Measurements from ENCODE around the gene ZNF804A. TPM values are rescaled to one million over a fixed set of nuclear protein-coding genes. Genes with fewer than 3 reads are reported as not detected.
A peak's percentile ranks its signal among the peaks of the same experiment; 100 is the strongest.

Gene ZNF804A
- total and polyA plus RNA-seq, 8 donors = 0.05 to 0.25 (median 0.11) TPM; not detected in 4

- H3K36me3 ChIP-seq = no peaks in the 10 kb centered on the region
- DNase-seq = peak in 2 of 6 donors; percentile 14 to 20
- H3K9me3 ChIP-seq = no peaks in the 10 kb centered on the region
- TF ChIP-seq CTCF (IDR thresholded peaks at IDR 0.05) = no peak
- H3K4me3 ChIP-seq = no peak overlapping the region
- H3K27me3 ChIP-seq = no peaks in the 10 kb centered on the region
- H3K4me1 ChIP-seq = no peaks in the 10 kb centered on the region
- ATAC-seq = no peak
- intact Hi-C loops (cut with DNase I) = no loop called here
- no peak overlapping the region for H3K27ac ChIP-seq
- FAIRE-seq = no peak
Measured at GRCh38 chr2:184834699-184835397, 236.5 kb downstream of the ZNF804A start.

- DNase-seq = no peak
- H3K36me3 ChIP-seq = no peaks in the 10 kb centered on the region
- intact Hi-C loops (cut with DNase I) = no loop called here
- H3K27ac ChIP-seq = no peak overlapping the region
- H3K27me3 ChIP-seq = no peaks in the 10 kb centered on the region
- no peak for ATAC-seq
- no peaks in the 10 kb centered on the region for H3K4me1 ChIP-seq
- TF ChIP-seq CTCF (IDR thresholded peaks at IDR 0.05) = no peak
- no peaks in the 10 kb centered on the region for H3K9me3 ChIP-seq
- FAIRE-seq = no peak
- H3K4me3 ChIP-seq = no peak overlapping the region
Measured at GRCh38 chr2:184835398-184835715, 237.0 kb downstream of the ZNF804A start.

GRCh38 chr2:184847331-184847730, 249.0 kb downstream of the ZNF804A start:
- FAIRE-seq = no peak
- Histone ChIP-seq H3K4me1 (no peaks in the 10 kb centered on the region), H3K4me3 (no peak overlapping the region), H3K27me3 (no peaks in the 10 kb centered on the region), H3K36me3 (no peaks in the 10 kb centered on the region), H3K9me3 (no peaks in the 10 kb centered on the region), H3K27ac (no peak overlapping the region)
- intact Hi-C loops (cut with DNase I) = no loop called here
- DNase-seq = no peak
- ATAC-seq = no peak
- no peak for TF ChIP-seq CTCF (IDR thresholded peaks at IDR 0.05)
- 16 to 20% methylated on average over 2 of the region's 2 CpGs for WGBS, 2 donors

- DNase-seq = no peak
- intact Hi-C loops (cut with DNase I) = no loop called here
- Histone ChIP-seq H3K36me3 (no peaks in the 10 kb centered on the region), H3K4me3 (no peak overlapping the region), H3K9me3 (no peaks in the 10 kb centered on the region), H3K4me1 (no peaks in the 10 kb centered on the region), H3K27ac (no peak overlapping the region), H3K27me3 (no peaks in the 10 kb centered on the region)
- FAIRE-seq = no peak
- no peak for TF ChIP-seq CTCF (IDR thresholded peaks at IDR 0.05)
- no peak for ATAC-seq
Measured at GRCh38 chr2:184849516-184849915, 251.2 kb downstream of the ZNF804A start.

- Histone ChIP-seq H3K27ac (no peak overlapping the region), H3K4me3 (no peak overlapping the region), H3K36me3 (no peaks in the 10 kb centered on the region), H3K27me3 (no peaks in the 10 kb centered on the region), H3K9me3 (no peaks in the 10 kb centered on the region), H3K4me1 (no peaks in the 10 kb centered on the region)
- TF ChIP-seq CTCF (IDR thresholded peaks at IDR 0.05) = no peak
- no peak for ATAC-seq
- DNase-seq = no peak
- intact Hi-C loops (cut with DNase I) = no loop called here
- 64 to 76% methylated on average over 1 of the region's 1 CpG for WGBS, 2 donors
- FAIRE-seq = no peak
Measured at GRCh38 chr2:184851576-184851975, 253.2 kb downstream of the ZNF804A start.
